GM12878 (cell line): ENCODE measurements around the gene XNDC1N. TPM values are rescaled to one million over a fixed set of nuclear protein-coding genes. Genes with fewer than 3 reads are reported as not detected.

Source experiments
- ATAC-seq: fragments of 200-7000 bp; cut with Tn5 transposase; 3 replicates; pipeline ENCODE4 v1.9.1; 2020; ENCODE audit warnings: mild to moderate bottlenecking, moderate library complexity
- BruUV-seq: library from RNA; stranded (reverse); fragments of 400-500 nt; replicated peaks from 2 replicates; lab custom pipeline; 2021; lab: Mats Ljungman, UMichigan
- CTCF ChIA-PET: fragments of 300-600 bp; sonication (Branson Sonifier 250); formaldehyde crosslinking; extraction: SDS; loops from one replicate; lab custom pipeline; 2021; ENCODE audit warnings: inconsistent platforms; lab: Yijun Ruan, JAX
- POLR2A ChIA-PET: fragments of 350-600 bp; formaldehyde crosslinking; extraction: SDS; loops from one replicate; lab custom pipeline; 2021; ENCODE audit warnings: inconsistent platforms; lab: Charles Lee
- RAD21 ChIA-PET: fragments of 300-600 bp; sonication (Branson Sonifier 250); formaldehyde crosslinking; loops from one replicate; lab custom pipeline; 2023; ENCODE audit warnings: antibody characterized with exemption; ENCODE audit not compliant: unreplicated experiment; lab: Charles Lee
- SMC1A ChIA-PET: fragments of 300-600 bp; sonication (Branson Sonifier 250); formaldehyde crosslinking; loops from one replicate; lab custom pipeline; 2023; ENCODE audit not compliant: unreplicated experiment, uncharacterized antibody; lab: Charles Lee
- DNase-seq: peaks from one replicate; pipeline ENCODE4 v3.0.0-alpha.2; 2011; ENCODE audit warnings: low read depth, low spot score
- FAIRE-seq: peaks from 3 replicates; lab custom pipeline; 2011; peaks lifted over from hg19 to GRCh38; lab: Jason Lieb, UNC
- H2AFZ ChIP-seq: 2 replicates; pipeline ENCODE4 v1.6.0; 2011; ENCODE audit warnings: low read depth, low read length, control low read depth; ENCODE audit not compliant: control insufficient read depth
- H3K27ac ChIP-seq: 2 replicates; pipeline ENCODE4 v1.5.1; 2011; ENCODE audit warnings: control low read depth; ENCODE audit not compliant: control insufficient read depth, insufficient read depth
- H3K27me3 ChIP-seq, 2 experiments: replicated peaks in 1 of 2; 2 replicates each; pipeline versions ENCODE4 v1.6.0 to v1.6.1; 2011; ENCODE audit warnings: low read length in 1 of 2; ENCODE audit not compliant: control insufficient read depth in 2 of 2, insufficient read depth in 2 of 2
- H3K36me3 ChIP-seq, 2 experiments: 2 replicates each; pipeline ENCODE4 v1.5.1; 2011; ENCODE audit warnings: low read length in 1 of 2; ENCODE audit not compliant: control insufficient read depth in 2 of 2, insufficient read depth in 2 of 2
- H3K4me1 ChIP-seq: 2 replicates; pipeline ENCODE4 v1.6.1; 2011; ENCODE audit warnings: mild to moderate bottlenecking, low read length, moderate library complexity, mixed read lengths; ENCODE audit not compliant: control insufficient read depth, insufficient read depth
- H3K4me2 ChIP-seq: 2 replicates; pipeline ENCODE4 v1.6.0; 2011; ENCODE audit warnings: control low read depth; ENCODE audit not compliant: control insufficient read depth, insufficient read depth
- H3K4me3 ChIP-seq: fragments of 200-600 bp; sonication (generic); 2 replicates; pipeline ENCODE4 v1.5.1; 2016
- H3K79me2 ChIP-seq: 2 replicates; pipeline ENCODE4 v1.6.0; 2011; ENCODE audit warnings: low read length; ENCODE audit not compliant: control insufficient read depth, insufficient read depth
- H3K9ac ChIP-seq: 2 replicates; pipeline ENCODE4 v1.8.0; 2011; ENCODE audit warnings: low read length, control low read depth, mixed read lengths; ENCODE audit not compliant: control insufficient read depth, insufficient read depth
- H3K9me3 ChIP-seq: replicated peaks from 3 replicates; pipeline ENCODE4 v1.5.1; 2011; ENCODE audit warnings: mild to moderate bottlenecking, low read length; ENCODE audit not compliant: control insufficient read depth, insufficient read depth
- H4K20me1 ChIP-seq: 2 replicates; pipeline ENCODE4 v1.6.0; 2011; ENCODE audit not compliant: control insufficient read depth, insufficient read depth
- ATF7 ChIP-seq: fragments of 450-650 bp; IDR thresholded peaks from 2 replicates; pipeline ENCODE4 v1.6.1; 2016; ENCODE audit warnings: low read depth, mild to moderate bottlenecking
- BCL11A ChIP-seq: IDR thresholded peaks from 2 replicates; pipeline ENCODE4 v1.6.1; 2011; ENCODE audit warnings: low read depth, low read length
- CBFB ChIP-seq: IDR thresholded peaks from 2 replicates; pipeline ENCODE4 v1.6.1; 2016; ENCODE audit warnings: antibody characterized with exemption, low read depth
- CUX1 ChIP-seq: IDR thresholded peaks from 2 replicates; pipeline ENCODE4 v1.6.1; 2012; ENCODE audit warnings: improper control_type of control experiment, low read depth, low read length; ENCODE audit not compliant: insufficient replicate concordance
- E2F8 ChIP-seq: fragments of 450-650 bp; IDR thresholded peaks from 2 replicates; pipeline ENCODE4 v1.6.1; 2018; ENCODE audit warnings: mild to moderate bottlenecking, low read depth, moderate library complexity; ENCODE audit not compliant: partially characterized antibody
- EZH2 ChIP-seq: IDR thresholded peaks from 2 replicates; pipeline ENCODE4 v1.6.1; 2012; ENCODE audit warnings: low read depth, mild to moderate bottlenecking, control low read depth, inconsistent platforms, low read length, borderline replicate concordance; ENCODE audit not compliant: control insufficient read depth
- FOXM1 ChIP-seq: IDR thresholded peaks from 2 replicates; pipeline ENCODE4 v1.6.1; 2012; ENCODE audit warnings: low read depth, mild to moderate bottlenecking, inconsistent platforms, low read length, moderate library complexity
- HDAC2 ChIP-seq: fragments of 200-600 bp; sonication (generic); IDR thresholded peaks from 2 replicates; pipeline ENCODE4 v1.6.1; 2017
- IKZF1 ChIP-seq: fragments of 450-650 bp; conservative IDR thresholded peaks from 2 replicates; pipeline ENCODE4 v1.6.1; 2017; ENCODE audit warnings: antibody characterized with exemption, mild to moderate bottlenecking
- IKZF2 ChIP-seq, 2 experiments: fragments of 450-650 bp; IDR thresholded peaks; 2 replicates each; pipeline ENCODE4 v1.6.1; 2017; ENCODE audit warnings: mild to moderate bottlenecking in 2 of 2, moderate library complexity in 2 of 2
- MTA3 ChIP-seq: IDR thresholded peaks from 2 replicates; pipeline ENCODE4 v1.6.1; 2012; ENCODE audit warnings: low read length, inconsistent platforms, borderline replicate concordance
- NRF1 ChIP-seq: conservative IDR thresholded peaks from 2 replicates; pipeline ENCODE4 v1.6.1; 2011; ENCODE audit warnings: mild to moderate bottlenecking, low read depth, low read length, improper control_type of control experiment
- RAD51 ChIP-seq: fragments of 450-650 bp; IDR thresholded peaks from 2 replicates; pipeline ENCODE4 v1.6.1; 2016; ENCODE audit warnings: moderate library complexity, mild to moderate bottlenecking, inconsistent platforms
- RBBP5 ChIP-seq: fragments of 200-600 bp; sonication (generic); conservative IDR thresholded peaks from 2 replicates; pipeline ENCODE4 v1.6.1; 2016
- WRNIP1 ChIP-seq: IDR thresholded peaks from 2 replicates; pipeline ENCODE4 v1.6.1; 2011; ENCODE audit warnings: low read depth, low read length, improper control_type of control experiment, borderline replicate concordance
- WGBS: methylation state at CpG from one replicate; pipeline ENCODE4 v1.1.6; 2016; ENCODE audit warnings: low lambda C conversion rate; ENCODE audit not compliant: insufficient replicate concordance, insufficient coverage; ENCODE audit errors: missing lambda C conversion rate; 5-methylcytosine and 5-hydroxymethylcytosine counted together
- in situ Hi-C: fragments of 300-500 bp; cut with MboI; formaldehyde crosslinking; loops from 9 replicates; pipeline ENCODE4 v1.14.3; 2018; ENCODE audit warnings: mixed read lengths
- intact Hi-C: fragments of 100-400 bp; cut with micrococcal nuclease; formaldehyde crosslinking; loops from one replicate; pipeline ENCODE4 v1.14.2; 2022; ENCODE audit not compliant: unreplicated experiment
- polyA plus RNA-seq, 11 experiments: library from polyadenylated mRNA; depleted of rRNA in 4 of 11; unstranded in 6 of 11; stranded (reverse) in 5 of 11; fragments of >200 nt; fragmentation: Nextera tagmentation in 4 of 11; fragmentation: Illumina TruSeq in 1 of 11; extraction: Ambion mirVana in 4 of 11; extraction: Trizol in 1 of 11; gene quantifications; 1 replicate in 1 of 11; 2 replicates in 10 of 11; pipeline versions ENCODE4 v1.2.1 to v1.2.3, GENCODE V29; 2011 to 2016; ENCODE audit warnings: inconsistent platforms in 2 of 11, missing spikeins in 2 of 11, low read depth in 1 of 11
- total RNA-seq, 4 experiments: library from RNA; depleted of rRNA in 3 of 4; stranded (reverse); fragments of >200 nt in 3 of 4; fragmentation: Illumina TruSeq in 1 of 4; extraction: Trizol in 1 of 4; gene quantifications; 2 replicates each; pipeline versions ENCODE4 v1.2.1 to v1.2.3, GENCODE V29; 2013 to 2021

XNDC1N gene
- total and polyA plus RNA-seq, 10 of the 15 experiments (the other 5 are each of a cell fraction or from before 2014, with no cell fraction given) = 5.7 to 13.7 (median 9.8) TPM

GRCh38 chr11:71977090-71977489 lies 48.7 kb upstream of the XNDC1N start:
- no peak overlapping the region for H3K4me2 ChIP-seq
- DNase-seq = no peak
- no peaks in the 10 kb centered on the region for H3K27me3 ChIP-seq
- WGBS = 38% methylated on average over 1 of the region's 1 CpG
- no peak overlapping the region for H3K27ac ChIP-seq
- no peak overlapping the region for H3K4me3 ChIP-seq
- H4K20me1 ChIP-seq = no peaks in the 10 kb centered on the region
- ChIA-PET CTCF (interaction anchor here (0.7 to 9.1 kb wide), 37 partner anchors 11 to 457 kb away, joined by 3 to 138 read pairs (median 5); partner anchors contain the start of genes ANAPC15, CLPB, IL18BP and RNF121), RAD21 (interaction anchor here (0.7 to 3.7 kb wide), 19 partner anchors 9 to 454 kb away, joined by 3 to 51 read pairs (median 11); partner anchors contain the start of genes IL18BP, RNF121 and XNDC1N), POLR2A (interaction anchor here (0.7 to 1.3 kb wide), 5 partner anchors 14 to 115 kb away, joined by 3 to 5 read pairs (median 3); no protein-coding TSS in a partner anchor), SMC1A (interaction anchor here (0.6 to 5.6 kb wide), 32 partner anchors 10 to 470 kb away, joined by 3 to 67 read pairs (median 4); partner anchors contain the start of genes IL18BP, RNF121 and XNDC1N)
- H3K36me3 ChIP-seq = peaks cover 6 to 21% of the 10 kb centered on the region in 2 experiments
- peaks cover 10% of the 10 kb centered on the region for H3K4me1 ChIP-seq
- no peak for FAIRE-seq
- intact Hi-C loops (loop anchor here (1.0 kb wide), 2 partner anchors 38 to 114 kb away; no protein-coding TSS in a partner anchor), in situ Hi-C loops (no loop called here)
- no peaks in the 10 kb centered on the region for H3K9me3 ChIP-seq
- no peak for ATAC-seq
- BruUV-seq = no TSS peak
- no peak overlapping the region for H2AFZ ChIP-seq
- no peaks in the 10 kb centered on the region for H3K79me2 ChIP-seq
- no peak overlapping the region for H3K9ac ChIP-seq
- TF ChIP-seq FOXM1 (no peak), E2F8 (no peak), NRF1 (no peak), BCL11A (no peak), RAD51 (no peak), EZH2 (no peak), CBFB (no peak), MTA3 (no peak), IKZF2 (IDR thresholded peaks at IDR 0.05) (no peak), IKZF1 (no peak), RBBP5 (no peak), CUX1 (no peak), WRNIP1 (no peak), HDAC2 (no peak), ATF7 (no peak)
